Mucosa of stomach (tissue), 1 donor: ENCODE results near the gene ADGRF3.
"Not testable (repeated sequence)": the region's sequence is repeated elsewhere in the genome, so short reads cannot be mapped to it uniquely, and the experiment has no call there.

Experiments
- H3K27me3 ChIP-seq: one replicate; pipeline ENCODE4 v1.7.0; 2013; ENCODE audit warnings: mild to moderate bottlenecking, low read length; ENCODE audit not compliant: control insufficient read depth, insufficient read depth
- H3K36me3 ChIP-seq: one replicate; pipeline ENCODE4 v1.7.0; 2013; ENCODE audit warnings: low read length; ENCODE audit not compliant: control insufficient read depth, insufficient read depth
- H3K4me1 ChIP-seq: one replicate; pipeline ENCODE4 v1.7.0; 2013; ENCODE audit warnings: mild to moderate bottlenecking, low read length; ENCODE audit not compliant: control insufficient read depth, insufficient read depth
- H3K4me3 ChIP-seq: one replicate; pipeline ENCODE4 v1.7.0; 2013; ENCODE audit warnings: low read length
- H3K9ac ChIP-seq: one replicate; pipeline ENCODE4 v1.7.0; 2013; ENCODE audit warnings: mild to moderate bottlenecking, low read length, moderate library complexity
- H3K9me3 ChIP-seq: one replicate; pipeline ENCODE4 v1.7.0; 2013; ENCODE audit warnings: mild to moderate bottlenecking, low read length, moderate library complexity; ENCODE audit not compliant: control insufficient read depth
- donor health status: Pancreatic carcinoma.

The ADGRF3 gene

DNA sequence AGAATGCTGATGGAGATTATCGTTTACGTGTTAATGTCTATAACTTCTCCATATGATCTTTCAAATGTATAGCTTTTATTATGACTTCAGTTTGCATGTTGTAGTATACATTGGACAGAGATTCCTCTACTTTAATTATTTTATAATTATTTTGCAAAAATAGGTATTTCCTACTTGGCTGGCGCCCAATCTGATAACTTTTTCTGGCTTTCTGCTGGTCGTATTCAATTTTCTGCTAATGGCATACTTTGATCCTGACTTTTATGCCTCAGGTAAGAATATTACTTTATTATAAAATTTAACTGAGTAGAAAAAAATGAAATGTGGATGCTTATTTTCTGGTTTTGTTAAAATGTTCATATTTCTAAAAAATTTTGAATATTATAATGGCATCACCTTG, 18.1 kb upstream of the ADGRF3 start:
- Histone ChIP-seq H3K36me3 (no peaks in the 10 kb centered on the region), H3K27me3 (no peaks in the 10 kb centered on the region), H3K4me1 (peaks cover 8% of the 10 kb centered on the region), H3K4me3 (no peak overlapping the region), H3K9me3 (no peaks in the 10 kb centered on the region), H3K9ac (no peak overlapping the region)

DNA sequence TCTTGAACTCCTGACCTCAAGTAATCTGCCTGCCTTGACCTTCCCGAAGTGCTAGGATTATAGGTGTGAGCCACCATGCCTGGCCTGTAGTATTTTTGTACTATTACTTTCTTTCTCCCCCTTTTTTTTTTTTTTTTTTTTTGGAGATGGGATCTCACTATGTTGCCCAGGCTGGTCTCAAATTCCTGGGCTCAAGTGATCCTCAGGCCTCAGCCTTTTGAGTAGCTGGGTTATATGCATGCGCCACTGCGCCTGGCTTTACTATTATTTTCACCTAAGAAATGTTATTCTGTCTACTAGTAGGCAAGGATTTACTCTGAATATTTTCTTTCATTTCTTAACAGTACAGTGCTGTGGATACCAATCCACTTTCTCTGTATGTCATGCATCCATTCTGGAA, 17.4 kb upstream of the ADGRF3 start:
- H3K27me3 ChIP-seq: no peaks in the 10 kb centered on the region
- H3K4me3 ChIP-seq: no peak overlapping the region
- no peak overlapping the region for H3K9ac ChIP-seq
- peaks cover 10% of the 10 kb centered on the region for H3K4me1 ChIP-seq
- no peaks in the 10 kb centered on the region for H3K9me3 ChIP-seq
- no peaks in the 10 kb centered on the region for H3K36me3 ChIP-seq

DNA sequence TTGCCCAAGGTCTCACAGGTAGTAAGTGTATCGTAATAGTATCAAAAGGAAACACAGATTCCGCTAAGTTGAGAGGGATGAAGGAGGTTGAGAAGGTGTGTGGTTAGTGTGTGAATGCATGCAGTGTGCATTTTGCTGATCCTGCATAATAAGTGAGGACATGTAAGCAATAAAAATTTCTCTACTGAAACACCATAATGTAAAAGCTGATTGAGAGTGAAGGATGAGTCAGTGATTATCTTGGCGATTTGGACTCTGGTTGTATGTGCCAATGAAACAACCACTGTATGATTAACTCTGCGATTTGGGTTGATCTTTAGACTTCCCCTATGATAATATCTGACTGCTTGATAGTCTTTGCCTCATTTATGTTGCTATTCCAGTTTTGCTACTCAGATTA, 16.7 kb upstream of the ADGRF3 start:
- no peaks in the 10 kb centered on the region for H3K27me3 ChIP-seq
- H3K9me3 ChIP-seq: no peaks in the 10 kb centered on the region
- H3K4me1 ChIP-seq: peaks cover 10% of the 10 kb centered on the region
- no peaks in the 10 kb centered on the region for H3K36me3 ChIP-seq
- H3K4me3 ChIP-seq: no peak overlapping the region
- no peak overlapping the region for H3K9ac ChIP-seq

DNA sequence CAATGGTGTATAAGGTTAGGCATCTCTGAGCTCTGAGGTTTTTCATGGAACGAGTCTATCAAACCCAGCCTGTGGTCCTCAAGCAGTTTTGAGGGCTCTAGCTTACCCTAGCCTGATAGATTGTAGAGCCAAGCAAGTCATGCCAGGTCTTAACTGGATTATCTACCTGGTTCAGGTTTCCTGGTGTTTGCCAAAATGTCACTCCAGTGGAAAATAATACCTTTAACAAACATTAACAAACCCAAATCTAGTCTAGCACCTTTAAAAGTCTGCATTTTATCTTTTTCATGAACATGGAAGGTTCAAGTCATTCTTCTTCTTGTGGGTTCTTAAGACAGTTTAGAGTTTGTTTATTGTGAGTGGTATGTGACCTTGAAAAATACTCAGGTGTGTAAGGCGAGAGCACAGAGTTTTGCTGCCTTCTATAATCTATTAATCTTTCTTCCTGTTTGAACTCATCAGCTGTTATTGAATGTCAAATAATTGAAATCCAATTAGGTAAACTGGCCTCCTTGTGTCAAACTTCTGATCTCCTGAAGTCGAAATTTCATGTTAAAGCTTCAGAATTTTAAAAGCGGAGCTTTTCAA, 13.4 kb upstream of the ADGRF3 start:
- no peaks in the 10 kb centered on the region for H3K27me3 ChIP-seq
- H3K9me3 ChIP-seq: no peaks in the 10 kb centered on the region
- peaks cover 10% of the 10 kb centered on the region for H3K4me1 ChIP-seq
- no peak overlapping the region for H3K4me3 ChIP-seq
- H3K9ac ChIP-seq: no peak overlapping the region
- H3K36me3 ChIP-seq: no peaks in the 10 kb centered on the region

DNA sequence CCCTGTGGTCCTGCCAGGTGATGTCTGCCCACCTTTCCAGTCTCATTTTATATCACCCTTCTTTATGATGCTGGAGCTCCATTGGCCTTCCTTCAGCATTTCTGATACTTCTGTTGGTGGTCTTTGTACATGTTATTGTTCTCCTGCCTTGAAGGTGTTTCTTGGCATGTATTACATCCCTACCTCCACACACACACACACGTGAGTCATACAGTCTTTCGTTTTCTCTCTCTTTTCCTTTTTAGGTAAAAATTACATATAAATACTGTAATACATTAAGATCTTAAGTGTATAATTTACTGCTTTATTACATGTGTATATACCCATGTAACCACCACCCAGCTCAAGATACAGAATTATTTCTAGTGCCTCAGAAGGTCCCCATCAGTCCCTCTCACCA, 10.2 kb upstream of the ADGRF3 start:
- Histone ChIP-seq H3K4me3 (no peak overlapping the region), H3K27me3 (no peaks in the 10 kb centered on the region), H3K4me1 (peaks cover 10% of the 10 kb centered on the region), H3K9ac (no peak overlapping the region), H3K9me3 (no peaks in the 10 kb centered on the region), H3K36me3 (no peaks in the 10 kb centered on the region)

DNA sequence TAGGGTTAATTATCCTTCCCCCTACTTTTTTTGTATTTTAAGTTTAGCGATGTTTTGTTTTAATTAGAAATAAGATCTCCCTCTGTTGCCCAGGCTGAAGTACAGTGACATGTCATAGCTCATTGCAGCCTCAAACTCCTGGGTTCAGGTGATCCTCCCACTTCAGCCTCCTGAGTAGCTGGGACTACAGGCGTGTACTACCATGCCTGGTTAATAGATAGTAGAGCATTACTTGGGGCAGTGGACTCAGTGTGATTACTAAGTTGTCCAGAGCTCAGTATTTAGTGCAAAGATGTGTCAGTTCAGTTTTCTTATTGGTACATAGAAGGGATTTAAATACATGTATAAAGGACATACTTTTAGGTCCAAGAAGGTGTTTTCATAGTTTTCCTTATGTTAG, 9.5 kb upstream of the ADGRF3 start:
- Histone ChIP-seq H3K9ac (no peak overlapping the region), H3K4me3 (no peak overlapping the region), H3K27me3 (no peaks in the 10 kb centered on the region), H3K4me1 (peaks cover 10% of the 10 kb centered on the region), H3K9me3 (no peaks in the 10 kb centered on the region), H3K36me3 (no peaks in the 10 kb centered on the region)

DNA sequence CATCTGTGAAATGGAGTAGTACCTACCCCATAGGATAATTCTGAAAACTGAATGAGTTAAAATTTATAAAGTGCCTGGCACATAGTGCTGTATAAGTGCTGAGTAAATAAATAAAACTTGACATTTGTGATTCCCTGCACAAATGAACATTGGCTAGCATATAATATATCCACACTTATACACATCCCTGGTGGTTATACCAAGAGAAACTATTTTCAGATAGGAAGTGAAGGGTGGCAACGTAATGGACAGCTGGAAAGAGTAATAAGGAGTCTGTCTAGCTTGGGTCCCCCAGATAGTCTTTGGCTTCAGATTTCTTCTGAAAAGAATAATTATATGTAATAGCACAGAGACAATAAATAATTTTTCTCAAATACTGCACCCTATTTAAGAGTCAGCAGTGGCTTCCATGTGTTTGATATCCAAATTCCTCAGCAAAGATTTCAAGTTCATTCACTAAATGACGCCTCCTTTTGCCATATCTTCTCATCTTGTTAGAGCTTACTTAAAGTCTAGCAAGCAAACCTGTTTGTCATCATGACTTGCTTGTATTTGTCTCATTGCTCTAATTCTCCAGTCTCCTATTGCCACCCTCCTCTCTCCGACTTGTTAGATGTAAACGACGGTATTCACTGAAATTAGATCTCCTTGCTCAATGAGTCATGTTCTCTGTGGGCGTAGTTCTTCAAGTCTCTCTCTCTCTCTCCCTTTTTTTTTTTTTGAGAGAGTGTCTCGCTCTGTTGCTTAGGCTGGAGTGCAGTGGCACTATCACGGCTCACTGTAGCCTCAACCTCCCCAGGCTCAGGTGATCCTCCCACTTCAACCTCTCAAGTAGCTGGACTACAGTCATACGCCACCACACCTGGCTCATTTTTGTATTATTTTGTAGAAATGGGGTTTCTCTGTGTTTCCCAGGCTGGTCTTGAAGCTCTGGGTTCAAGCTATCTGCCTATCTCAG, 8.7 kb upstream of the ADGRF3 start:
- no peaks in the 10 kb centered on the region for H3K27me3 ChIP-seq
- H3K36me3 ChIP-seq: no peaks in the 10 kb centered on the region
- no peak overlapping the region for H3K9ac ChIP-seq
- no peaks in the 10 kb centered on the region for H3K9me3 ChIP-seq
- H3K4me3 ChIP-seq: no peak overlapping the region
- H3K4me1 ChIP-seq: peaks cover 8% of the 10 kb centered on the region

DNA sequence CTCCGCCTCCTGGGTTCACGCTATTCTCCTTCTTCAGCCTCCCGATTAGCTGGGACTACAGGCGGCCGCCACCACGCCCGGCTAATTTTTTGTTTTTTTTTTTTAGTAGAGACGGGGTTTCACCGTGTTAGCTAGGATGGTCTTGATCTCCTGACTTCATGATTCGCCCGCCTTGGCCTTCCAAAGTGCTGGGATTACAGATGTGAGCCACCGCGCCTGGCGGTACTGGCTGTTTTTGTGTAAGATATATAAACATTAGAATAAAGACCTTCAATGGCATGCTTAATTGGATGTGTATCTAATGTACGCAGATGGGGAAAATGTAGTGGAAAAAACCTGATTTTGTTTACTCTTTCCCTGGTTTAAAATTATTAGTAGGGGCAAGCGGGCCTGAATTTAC, 7.9 kb upstream of the ADGRF3 start:
- not testable (repeated sequence) for H3K4me1 ChIP-seq, H3K27me3 ChIP-seq, H3K36me3 ChIP-seq, H3K4me3 ChIP-seq, H3K9ac ChIP-seq, H3K9me3 ChIP-seq

DNA sequence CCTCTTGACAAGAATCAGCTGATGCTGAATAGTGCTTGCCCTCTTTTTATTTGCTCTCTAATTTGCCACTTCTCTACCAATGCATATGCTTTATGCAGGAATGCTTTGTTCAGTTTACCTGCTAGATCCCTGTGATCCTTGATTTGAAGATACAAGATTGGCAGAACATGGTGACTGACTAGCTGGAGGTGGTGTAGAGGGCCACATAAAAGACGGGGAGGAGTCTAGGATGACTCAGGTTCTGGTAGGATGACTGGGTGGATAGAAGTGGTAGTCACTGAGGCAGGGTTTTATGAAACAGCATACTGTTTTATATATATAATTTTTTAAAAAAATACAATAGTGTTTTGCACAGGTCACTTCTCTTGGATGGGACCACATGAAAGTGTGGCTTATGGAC, 6.3 kb upstream of the ADGRF3 start:
- Histone ChIP-seq H3K9me3 (no peaks in the 10 kb centered on the region), H3K4me3 (no peak overlapping the region), H3K27me3 (no peaks in the 10 kb centered on the region)

DNA sequence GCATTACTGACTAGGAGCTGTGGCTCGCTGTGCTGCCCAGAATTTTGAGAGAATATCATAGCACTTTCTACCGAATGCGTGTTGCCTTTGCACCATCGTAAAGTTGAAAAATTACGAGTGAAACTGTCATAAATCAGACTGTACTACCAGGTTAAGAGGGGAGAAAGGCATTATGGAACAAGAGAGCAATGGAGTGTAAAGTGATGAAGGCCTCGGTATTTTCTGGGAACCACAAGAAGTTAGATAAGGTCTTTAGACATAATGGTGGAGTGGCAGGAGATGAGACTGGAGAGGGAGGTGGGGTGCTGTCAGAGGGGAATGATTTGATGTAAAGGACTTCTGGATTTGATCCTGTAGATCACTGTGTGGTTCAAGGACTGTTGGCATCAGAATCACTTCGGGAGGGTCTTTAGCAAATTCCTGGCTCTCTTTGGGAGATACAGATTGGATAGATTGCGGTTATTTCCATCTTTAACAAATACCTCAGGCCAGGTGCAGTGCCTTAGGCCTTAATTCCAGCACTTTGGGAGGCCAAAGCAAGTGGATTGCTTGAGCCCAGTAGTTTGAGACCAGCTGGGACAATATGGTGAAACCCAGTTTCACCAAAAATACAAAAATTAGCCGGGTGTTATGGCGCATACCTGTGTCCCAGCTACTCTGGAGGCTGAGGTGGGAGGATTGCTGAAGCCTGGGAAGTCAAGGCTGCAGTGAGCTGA, 4.9 kb upstream of the ADGRF3 start:
- H3K4me1 ChIP-seq: peaks cover 10% of the 10 kb centered on the region
- H3K4me3 ChIP-seq: no peak overlapping the region
- H3K36me3 ChIP-seq: no peaks in the 10 kb centered on the region
- no peak overlapping the region for H3K9ac ChIP-seq
- no peaks in the 10 kb centered on the region for H3K9me3 ChIP-seq
- no peaks in the 10 kb centered on the region for H3K27me3 ChIP-seq

More for the DNA sequence above, 6.3 kb upstream of the ADGRF3 start:
- Histone ChIP-seq H3K9ac (no peak overlapping the region), H3K36me3 (no peaks in the 10 kb centered on the region), H3K4me1 (peaks cover under 1% of the 10 kb centered on the region)

DNA sequence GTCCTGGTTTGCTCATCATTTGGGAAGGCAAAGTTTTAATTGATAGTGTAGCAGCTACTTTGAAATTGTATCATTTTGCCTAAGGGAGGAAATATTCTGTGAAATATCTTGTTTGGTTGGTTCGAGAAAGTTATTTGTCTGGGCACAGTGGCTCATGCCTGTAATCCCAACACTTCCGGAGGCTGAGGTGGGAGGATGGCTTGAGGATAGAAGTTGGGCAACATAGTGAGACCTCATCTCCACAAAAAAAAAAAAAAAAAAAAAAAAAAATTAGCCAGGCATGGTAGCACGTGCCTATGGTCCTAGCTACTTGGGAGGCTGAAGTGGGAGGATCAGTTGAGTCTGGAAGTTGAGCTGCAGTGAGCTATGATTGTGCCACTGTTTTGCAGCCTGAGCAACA, 3.1 kb upstream of the ADGRF3 start:
- peaks cover 13% of the 10 kb centered on the region for H3K4me1 ChIP-seq

DNA sequence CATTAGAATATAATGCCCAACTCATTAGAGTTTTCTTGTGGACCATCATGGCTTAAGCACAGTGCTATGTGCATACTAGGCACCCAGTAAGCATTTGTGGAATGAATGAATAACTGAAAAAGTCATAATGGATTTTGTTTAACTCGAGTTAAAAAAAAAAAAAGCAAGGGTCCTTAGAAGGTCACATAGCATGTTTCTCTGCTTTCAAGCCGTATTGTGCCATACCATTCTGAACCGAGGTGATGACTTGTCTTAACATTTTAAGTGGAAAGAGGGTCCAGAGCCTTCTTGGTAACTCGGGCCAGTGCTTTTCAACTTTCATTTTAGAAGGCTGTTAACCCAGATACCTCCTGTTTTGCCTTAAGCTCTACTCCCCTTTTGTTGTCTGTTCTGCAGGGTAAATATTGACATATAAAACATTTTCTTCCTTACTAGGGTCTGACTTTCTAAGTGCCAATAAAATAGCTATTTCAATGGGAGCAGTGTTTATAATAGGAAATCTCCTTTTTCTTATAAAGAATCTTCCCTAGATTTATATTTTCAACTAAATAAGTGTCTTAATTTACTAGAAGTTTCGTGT, 787 bp upstream of the ADGRF3 start:
- H3K36me3 ChIP-seq: no peaks in the 10 kb centered on the region
- H3K9me3 ChIP-seq: no peaks in the 10 kb centered on the region
- peak overlapping the region; percentile 73 for H3K9ac ChIP-seq
- H3K4me1 ChIP-seq: peaks cover 17% of the 10 kb centered on the region
- H3K4me3 ChIP-seq: peak overlapping the region; percentile 44
- H3K27me3 ChIP-seq: no peaks in the 10 kb centered on the region

More for the DNA sequence above, 3.1 kb upstream of the ADGRF3 start:
- Histone ChIP-seq H3K36me3 (no peaks in the 10 kb centered on the region), H3K4me3 (no peak overlapping the region), H3K9ac (no peak overlapping the region), H3K27me3 (no peaks in the 10 kb centered on the region), H3K9me3 (no peaks in the 10 kb centered on the region)
